Trophoblast cell (in vitro differentiated cells and primary cell): ENCODE data around the gene CLDN24.

Source experiments
- DNase-seq, 2 donors: peaks; one replicate each; pipeline ENCODE4 v3.0.0-alpha.2; 2016
- H2AFZ ChIP-seq: 2 replicates; pipeline ENCODE4 v1.6.1; 2013; ENCODE audit warnings: low read length, moderate library complexity, mild to moderate bottlenecking; ENCODE audit not compliant: insufficient read depth, poor library complexity
- H2AK5ac ChIP-seq: 2 replicates; pipeline ENCODE4 v1.6.1; 2013; ENCODE audit warnings: mild to moderate bottlenecking, low read length
- H2BK120ac ChIP-seq: 2 replicates; pipeline ENCODE4 v1.6.1; 2013; ENCODE audit warnings: low read length, mild to moderate bottlenecking, moderate library complexity; ENCODE audit not compliant: insufficient read depth, poor library complexity
- H2BK12ac ChIP-seq: 2 replicates; pipeline ENCODE4 v1.6.1; 2013; ENCODE audit warnings: mild to moderate bottlenecking, low read length, moderate library complexity
- H2BK5ac ChIP-seq: 2 replicates; pipeline ENCODE4 v1.6.1; 2013; ENCODE audit warnings: low read length, low read depth, moderate library complexity, mild to moderate bottlenecking; ENCODE audit not compliant: poor library complexity
- H3K14ac ChIP-seq: 2 replicates; pipeline ENCODE4 v1.6.1; 2013; ENCODE audit warnings: mild to moderate bottlenecking, low read length
- H3K18ac ChIP-seq: 2 replicates; pipeline ENCODE4 v1.6.1; 2013; ENCODE audit warnings: mild to moderate bottlenecking, low read length
- H3K23ac ChIP-seq: 2 replicates; pipeline ENCODE4 v1.6.1; 2013; ENCODE audit warnings: low read length
- H3K27ac ChIP-seq: 2 replicates; pipeline ENCODE4 v1.5.1; 2013; ENCODE audit warnings: low read depth, mild to moderate bottlenecking, inconsistent platforms, low read length, moderate library complexity
- H3K27me3 ChIP-seq: 2 replicates; pipeline ENCODE4 v1.6.1; 2013; ENCODE audit warnings: inconsistent platforms, mild to moderate bottlenecking, low read length, moderate library complexity; ENCODE audit not compliant: insufficient read depth
- H3K36me3 ChIP-seq, 2 experiments: 1 replicate in 1 of 2; 2 replicates in 1 of 2; pipeline ENCODE4 v1.6.1; 2013; ENCODE audit warnings: low read length in 2 of 2, mild to moderate bottlenecking in 2 of 2, moderate library complexity in 1 of 2; ENCODE audit not compliant: insufficient read depth in 2 of 2, control insufficient read depth in 1 of 2
- H3K4ac ChIP-seq: 2 replicates; pipeline ENCODE4 v1.6.1; 2013; ENCODE audit warnings: low read depth, mild to moderate bottlenecking, low read length, moderate library complexity
- H3K4me1 ChIP-seq, 2 experiments: 1 replicate in 1 of 2; 2 replicates in 1 of 2; pipeline ENCODE4 v1.6.1; 2013; ENCODE audit warnings: low read length in 2 of 2, mild to moderate bottlenecking in 2 of 2, moderate library complexity in 1 of 2; ENCODE audit not compliant: insufficient read depth in 2 of 2, control insufficient read depth in 1 of 2
- H3K4me2 ChIP-seq: 2 replicates; pipeline ENCODE4 v1.6.1; 2013; ENCODE audit warnings: inconsistent platforms, mild to moderate bottlenecking, low read length, moderate library complexity
- H3K4me3 ChIP-seq: 2 replicates; pipeline ENCODE4 v1.5.1; 2013; ENCODE audit warnings: mild to moderate bottlenecking, low read depth, low read length, inconsistent platforms
- H3K79me1 ChIP-seq: one replicate; pipeline ENCODE4 v1.6.1; 2013; ENCODE audit warnings: low read length
- H3K79me2 ChIP-seq: 2 replicates; pipeline ENCODE4 v1.6.1; 2013; ENCODE audit warnings: low read length, mild to moderate bottlenecking; ENCODE audit not compliant: control insufficient read depth, insufficient read depth, poor library complexity
- H3K9ac ChIP-seq: 2 replicates; pipeline ENCODE4 v1.6.1; 2013; ENCODE audit warnings: mild to moderate bottlenecking, low read length
- H3K9me3 ChIP-seq: 2 replicates; pipeline ENCODE4 v1.6.1; 2013; ENCODE audit warnings: low read depth, mild to moderate bottlenecking, control low read depth, inconsistent platforms, low read length; ENCODE audit not compliant: insufficient read depth
- H4K12ac ChIP-seq: 2 replicates; pipeline ENCODE4 v1.6.1; 2013; ENCODE audit warnings: low read depth, mild to moderate bottlenecking, low read length, moderate library complexity
- H4K8ac ChIP-seq: 2 replicates; pipeline ENCODE4 v1.6.1; 2013; ENCODE audit warnings: low read depth, mild to moderate bottlenecking, low read length, moderate library complexity
- H4K91ac ChIP-seq: one replicate; pipeline ENCODE4 v1.6.1; 2013; ENCODE audit warnings: low read depth, mild to moderate bottlenecking, low read length, moderate library complexity
- WGBS: extraction: QIAGEN DNeasy Blood & Tissue Kit; methylation state at CpG from one replicate; pipeline ENCODE4 v1.1.7; 2013; ENCODE audit warnings: missing lambda C conversion rate; ENCODE audit not compliant: insufficient read length, insufficient coverage; ENCODE audit errors: extremely low coverage; 5-methylcytosine and 5-hydroxymethylcytosine counted together

The CLDN24 gene

DNA sequence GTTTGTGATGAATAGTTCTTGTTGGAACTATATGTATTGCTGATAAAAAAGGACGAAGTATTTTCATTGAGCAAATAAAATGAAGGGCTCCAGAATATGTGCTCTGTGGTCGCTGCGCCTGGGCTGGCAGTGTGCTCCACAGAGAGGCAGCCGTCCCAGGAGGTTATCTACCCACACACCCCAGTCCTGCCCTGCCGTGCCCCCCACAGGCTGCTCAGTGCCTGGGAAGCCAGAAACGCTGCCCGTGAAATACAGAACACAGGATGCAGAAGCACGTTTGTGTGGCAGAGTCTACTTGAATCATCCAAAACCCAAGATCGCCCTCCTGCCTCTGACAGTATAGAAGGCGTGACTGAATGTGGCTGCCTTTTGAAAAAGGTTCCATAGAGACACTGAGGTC is 3.6 kb downstream of the CLDN24 start:
- no peak overlapping the region for H2AK5ac ChIP-seq
- H3K36me3 ChIP-seq: peaks cover 13 to 19% of the 10 kb centered on the region in 2 experiments
- H3K79me2 ChIP-seq: no peaks in the 10 kb centered on the region
- H2BK120ac ChIP-seq: no peak overlapping the region
- H3K27me3 ChIP-seq: no peaks in the 10 kb centered on the region
- no peak overlapping the region for H3K14ac ChIP-seq
- H3K27ac ChIP-seq: no peak overlapping the region
- no peak overlapping the region for H3K4ac ChIP-seq
- no peak overlapping the region for H4K12ac ChIP-seq
- no peaks in the 10 kb centered on the region for H3K79me1 ChIP-seq
- no CpG with 5 or more reads among the region's 10 CpGs for WGBS
- H3K23ac ChIP-seq: no peak overlapping the region
- no peak overlapping the region for H3K18ac ChIP-seq
- no peak overlapping the region for H3K9ac ChIP-seq
- no peaks in the 10 kb centered on the region for H3K9me3 ChIP-seq
- no peak overlapping the region for H2AFZ ChIP-seq
- H2BK5ac ChIP-seq: no peak overlapping the region
- no peak overlapping the region for H4K8ac ChIP-seq
- no peak overlapping the region for H3K4me3 ChIP-seq
- no peak for DNase-seq
- H4K91ac ChIP-seq: no peak overlapping the region
- no peaks in the 10 kb centered on the region for H3K4me1 ChIP-seq
- H2BK12ac ChIP-seq: no peak overlapping the region
- no peak overlapping the region for H3K4me2 ChIP-seq

DNA sequence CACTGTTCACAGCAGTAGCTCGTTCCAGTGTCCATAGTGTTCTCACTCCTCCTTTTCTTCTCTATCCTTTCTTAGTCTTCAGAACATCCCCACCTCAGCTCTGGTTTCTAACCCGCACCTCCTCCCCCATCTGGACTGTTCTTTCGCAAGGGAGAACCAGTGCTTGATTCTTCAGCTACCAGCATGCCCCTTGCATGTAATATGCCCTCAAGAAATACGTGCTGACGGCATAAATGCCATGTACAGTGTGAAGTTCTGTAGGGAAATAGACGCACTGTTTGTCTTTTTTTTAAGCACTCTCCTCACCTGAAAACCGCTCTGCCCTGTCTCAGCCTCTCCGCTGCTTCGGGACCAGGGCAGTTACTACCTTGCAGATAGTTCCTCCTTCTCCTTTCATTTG is 7.4 kb downstream of the CLDN24 start:
- no peak overlapping the region for H4K91ac ChIP-seq
- H3K9me3 ChIP-seq: no peaks in the 10 kb centered on the region
- no peaks in the 10 kb centered on the region for H3K4me1 ChIP-seq
- H2AFZ ChIP-seq: no peak overlapping the region
- H2BK5ac ChIP-seq: no peak overlapping the region
- no peaks in the 10 kb centered on the region for H3K79me2 ChIP-seq
- H3K27ac ChIP-seq: no peak overlapping the region
- peak; percentile 84 to 96 for DNase-seq
- H3K4me3 ChIP-seq: no peak overlapping the region
- no peak overlapping the region for H4K12ac ChIP-seq
- H3K9ac ChIP-seq: no peak overlapping the region
- H2BK12ac ChIP-seq: no peak overlapping the region
- H4K8ac ChIP-seq: no peak overlapping the region
- no peak overlapping the region for H2AK5ac ChIP-seq
- H3K4ac ChIP-seq: no peak overlapping the region
- H3K4me2 ChIP-seq: no peak overlapping the region
- WGBS: no CpG with 5 or more reads among the region's 9 CpGs
- no peaks in the 10 kb centered on the region for H3K27me3 ChIP-seq
- peaks cover 19 to 33% of the 10 kb centered on the region in 2 experiments for H3K36me3 ChIP-seq
- no peak overlapping the region for H3K14ac ChIP-seq
- no peak overlapping the region for H2BK120ac ChIP-seq
- no peak overlapping the region for H3K18ac ChIP-seq
- no peak overlapping the region for H3K23ac ChIP-seq
- no peaks in the 10 kb centered on the region for H3K79me1 ChIP-seq

DNA sequence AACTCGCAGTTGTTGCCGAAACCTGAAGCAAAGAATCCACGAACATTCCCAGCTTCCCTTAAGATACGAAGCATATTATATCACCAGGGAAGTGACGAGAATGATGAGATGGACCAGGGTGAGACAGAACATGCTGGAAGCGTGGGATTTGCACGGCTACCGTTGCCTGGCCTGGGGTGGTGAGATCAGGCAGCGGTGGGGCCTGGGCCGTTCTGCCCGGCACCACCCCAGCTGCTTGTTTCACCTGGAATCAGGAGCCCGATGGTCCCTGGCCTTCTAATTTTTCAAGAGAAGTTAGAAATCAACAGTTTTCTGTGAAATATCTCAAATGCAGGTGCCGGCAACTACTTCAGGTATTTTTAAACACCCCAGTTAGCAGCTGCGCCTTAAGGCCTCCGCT is 7.9 kb downstream of the CLDN24 start:
- Histone ChIP-seq H4K8ac (no peak overlapping the region), H3K79me1 (no peaks in the 10 kb centered on the region), H4K91ac (no peak overlapping the region), H3K9me3 (no peaks in the 10 kb centered on the region), H3K14ac (no peak overlapping the region), H3K9ac (no peak overlapping the region), H3K79me2 (no peaks in the 10 kb centered on the region), H3K18ac (no peak overlapping the region), H3K4me1 (no peaks in the 10 kb centered on the region), H2BK12ac (no peak overlapping the region), H2BK5ac (no peak overlapping the region), H2AFZ (no peak overlapping the region), H3K23ac (no peak overlapping the region), H2BK120ac (no peak overlapping the region), H3K4me3 (no peak overlapping the region), H3K27me3 (no peaks in the 10 kb centered on the region), H3K27ac (no peak overlapping the region), H2AK5ac (no peak overlapping the region), H3K4ac (no peak overlapping the region), H3K4me2 (no peak overlapping the region), H3K36me3 (peaks cover 16 to 31% of the 10 kb centered on the region in 2 experiments), H4K12ac (no peak overlapping the region)
- peak in 1 of 2 donors; percentile 8 for DNase-seq
- no CpG with 5 or more reads among the region's 15 CpGs for WGBS

DNA sequence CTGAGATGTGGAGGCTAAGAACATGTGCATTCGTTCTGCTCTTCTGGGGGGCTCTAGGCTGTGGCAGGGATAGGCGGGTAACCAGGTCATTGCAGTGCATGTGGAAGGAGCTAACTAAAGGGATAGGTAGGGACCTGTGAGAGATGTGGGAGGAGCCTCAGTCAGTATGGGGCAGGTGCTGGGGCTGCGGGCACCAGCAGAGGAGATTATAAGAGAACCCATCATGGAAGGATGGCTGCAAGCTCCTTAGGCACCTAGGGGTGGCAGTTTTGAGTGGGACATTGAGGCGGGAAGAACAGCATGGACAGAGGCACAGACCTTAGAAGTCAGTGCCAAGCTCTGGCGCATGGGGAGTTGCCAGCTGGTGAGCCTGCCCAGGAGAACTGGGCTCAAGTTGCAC is 9.4 kb downstream of the CLDN24 start:
- Histone ChIP-seq H3K79me2 (no peaks in the 10 kb centered on the region), H3K23ac (no peak overlapping the region), H2BK5ac (no peak overlapping the region), H3K4me3 (no peak overlapping the region), H2AK5ac (no peak overlapping the region), H3K27me3 (no peaks in the 10 kb centered on the region), H3K9ac (no peak overlapping the region), H3K4ac (no peak overlapping the region), H3K36me3 (peaks cover 16 to 28% of the 10 kb centered on the region in 2 experiments), H4K91ac (no peak overlapping the region), H3K4me1 (no peaks in the 10 kb centered on the region), H4K8ac (no peak overlapping the region), H2BK120ac (no peak overlapping the region), H2AFZ (no peak overlapping the region), H4K12ac (no peak overlapping the region), H3K27ac (no peak overlapping the region), H2BK12ac (no peak overlapping the region), H3K18ac (no peak overlapping the region), H3K14ac (no peak overlapping the region), H3K4me2 (no peak overlapping the region), H3K9me3 (no peaks in the 10 kb centered on the region), H3K79me1 (no peaks in the 10 kb centered on the region)
- WGBS: no CpG with 5 or more reads among the region's 5 CpGs
- peak; percentile 63 to 70 for DNase-seq
